HepG2 (cell line): Measurements from ENCODE around the gene ZNF597. TPM values are rescaled to one million over a fixed set of nuclear protein-coding genes. Genes with fewer than 3 reads are reported as not detected.

Source experiments
- ATM ChIP-seq: fragments of 450-650 bp; IDR thresholded peaks from 2 replicates; pipeline ENCODE4 v1.7.1; 2017; ENCODE audit warnings: mild to moderate bottlenecking, borderline replicate concordance
- ETV5 ChIP-seq: IDR thresholded peaks from 2 replicates; pipeline ENCODE4 v1.6.1; 2018; ENCODE audit warnings: missing biosample characterization, missing genetic modification reagents, inconsistent platforms, borderline replicate concordance
- GABPA ChIP-seq, 2 experiments: IDR thresholded peaks; 2 replicates each; pipeline ENCODE4 v1.6.1; 2011 to 2016; ENCODE audit warnings: low read depth in 2 of 2, low read length in 1 of 2, missing biosample characterization in 1 of 2, missing genetic modification characterization in 1 of 2
- GATAD2A ChIP-seq: IDR thresholded peaks from 2 replicates; pipeline ENCODE4 v1.6.1; 2016
- GTF2F1 ChIP-seq: fragments of 150-350 bp; IDR thresholded peaks from 2 replicates; pipeline ENCODE4 v1.6.1; 2014; ENCODE audit warnings: low read length
- KDM4B ChIP-seq: sonication (generic); formaldehyde crosslinking; IDR thresholded peaks from 2 replicates; pipeline ENCODE4 v1.4.0; 2020; ENCODE audit warnings: missing genetic modification reagents
- KMT2B ChIP-seq: IDR thresholded peaks from 2 replicates; pipeline ENCODE4 v1.6.1; 2016; ENCODE audit warnings: missing genetic modification reagents, missing compliant biosample characterization
- NCOR1 ChIP-seq: fragments of 200-600 bp; sonication (generic); IDR thresholded peaks from 2 replicates; pipeline ENCODE4 v1.7.0; 2017; ENCODE audit warnings: antibody characterized with exemption, low read length, borderline replicate concordance
- PHF21A ChIP-seq: sonication (generic); formaldehyde crosslinking; IDR thresholded peaks from 2 replicates; pipeline ENCODE4 v1.5.0; 2020; ENCODE audit warnings: mild to moderate bottlenecking, missing genetic modification reagents
- POLR2A ChIP-seq, 2 experiments: IDR thresholded peaks; 2 replicates each; pipeline ENCODE4 v1.6.1; 2011; ENCODE audit warnings: low read depth in 2 of 2, low read length in 2 of 2, mild to moderate bottlenecking in 1 of 2, moderate library complexity in 1 of 2; ENCODE audit not compliant: insufficient read depth in 1 of 2
- POLR2G ChIP-seq: fragments of 200-400 bp; formaldehyde crosslinking; IDR thresholded peaks from 2 replicates; pipeline ENCODE4 v1.6.1; 2018; ENCODE audit warnings: mild to moderate bottlenecking, low read depth, low read length, moderate library complexity
- SAFB2 ChIP-seq: sonication (generic); formaldehyde crosslinking; IDR thresholded peaks from 2 replicates; pipeline ENCODE4 v1.5.1; 2020; ENCODE audit warnings: missing genetic modification reagents, low read depth, mild to moderate bottlenecking, borderline replicate concordance
- TGIF2 ChIP-seq: IDR thresholded peaks from 2 replicates; pipeline ENCODE4 v1.6.1; 2016; ENCODE audit warnings: control low read depth, missing compliant biosample characterization
- YEATS2 ChIP-seq: sonication (generic); formaldehyde crosslinking; IDR thresholded peaks from 2 replicates; pipeline ENCODE4 v1.4.0; 2020; ENCODE audit warnings: missing genetic modification reagents, borderline replicate concordance
- ZBTB3 ChIP-seq: sonication (generic); formaldehyde crosslinking; IDR thresholded peaks from 2 replicates; pipeline ENCODE4 v1.4.0; 2020; ENCODE audit warnings: low read depth, mild to moderate bottlenecking, moderate library complexity, missing genetic modification reagents, borderline replicate concordance
- ZBTB42 ChIP-seq: sonication (generic); formaldehyde crosslinking; IDR thresholded peaks from 2 replicates; pipeline ENCODE4 v1.5.0; 2020; ENCODE audit warnings: mild to moderate bottlenecking, missing genetic modification reagents
- ZBTB7B ChIP-seq: sonication (generic); formaldehyde crosslinking; IDR thresholded peaks from 2 replicates; pipeline ENCODE4 v1.4.0; 2020; ENCODE audit warnings: missing genetic modification reagents
- ZNF343 ChIP-seq: sonication (generic); formaldehyde crosslinking; IDR thresholded peaks from 2 replicates; pipeline ENCODE4 v1.4.0; 2020; ENCODE audit warnings: mild to moderate bottlenecking, missing genetic modification reagents
- ZNF496 ChIP-seq: sonication (generic); formaldehyde crosslinking; IDR thresholded peaks from 2 replicates; pipeline ENCODE4 v1.8.1; 2023; ENCODE audit warnings: mild to moderate bottlenecking, moderate library complexity, missing genetic modification reagents; ENCODE audit not compliant: insufficient replicate concordance
- ZNF543 ChIP-seq: sonication (generic); formaldehyde crosslinking; IDR thresholded peaks from 2 replicates; pipeline ENCODE4 v1.4.0; 2020; ENCODE audit warnings: mild to moderate bottlenecking, missing genetic modification reagents
- ZNF562 ChIP-seq: sonication (generic); formaldehyde crosslinking; IDR thresholded peaks from 2 replicates; pipeline ENCODE4 v1.8.0; 2022; ENCODE audit warnings: missing genetic modification reagents, borderline replicate concordance
- ZNF839 ChIP-seq: sonication (generic); formaldehyde crosslinking; IDR thresholded peaks from 2 replicates; pipeline ENCODE4 v1.4.0; 2020; ENCODE audit warnings: missing genetic modification reagents, mild to moderate bottlenecking, borderline replicate concordance
- ZSCAN29 ChIP-seq: sonication (generic); formaldehyde crosslinking; conservative IDR thresholded peaks from 2 replicates; pipeline ENCODE4 v1.4.0; 2020; ENCODE audit warnings: mild to moderate bottlenecking, missing genetic modification reagents
- polyA plus RNA-seq, 8 experiments: library from polyadenylated mRNA; depleted of rRNA in 3 of 8; stranded (reverse) in 7 of 8; unstranded in 1 of 8; fragments of >200 nt; fragmentation: Illumina TruSeq in 4 of 8; extraction: Trizol in 4 of 8; gene quantifications; 2 replicates each; pipeline versions ENCODE4 v1.2.1 to v1.2.3, GENCODE V29; 2011 to 2016; ENCODE audit warnings: low read depth in 4 of 8, missing spikeins in 1 of 8, mixed read lengths in 1 of 8; ENCODE audit not compliant: insufficient read depth in 1 of 8
- total RNA-seq, 5 experiments: library from RNA; depleted of rRNA; stranded (reverse); fragments of >200 nt; fragmentation: Illumina TruSeq; extraction: Trizol; gene quantifications; 2 replicates each; pipeline ENCODE4 v1.2.3, GENCODE V29; 2016; ENCODE audit warnings: low read depth in 1 of 5
- TF ChIP-seq, protein P1 (sequence below): sonication (generic); formaldehyde crosslinking; IDR thresholded peaks from 2 replicates; pipeline ENCODE4 v1.5.0; 2020; ENCODE audit warnings: missing genetic modification reagents
- TF ChIP-seq, protein P2 (sequence below): sonication (generic); formaldehyde crosslinking; IDR thresholded peaks from 2 replicates; pipeline ENCODE4 v1.4.0; 2020; ENCODE audit warnings: missing genetic modification reagents
- TF ChIP-seq, protein P3 (sequence below): sonication (generic); formaldehyde crosslinking; IDR thresholded peaks from 2 replicates; pipeline ENCODE4 v1.4.0; 2020; ENCODE audit warnings: mild to moderate bottlenecking, low read depth, missing genetic modification reagents

ZNF597 gene
- total and polyA plus RNA-seq, 2 of the 13 experiments (the other 11 are each of a cell fraction or from before 2014, with no cell fraction given) = 1.3 to 2.4 TPM

DNA sequence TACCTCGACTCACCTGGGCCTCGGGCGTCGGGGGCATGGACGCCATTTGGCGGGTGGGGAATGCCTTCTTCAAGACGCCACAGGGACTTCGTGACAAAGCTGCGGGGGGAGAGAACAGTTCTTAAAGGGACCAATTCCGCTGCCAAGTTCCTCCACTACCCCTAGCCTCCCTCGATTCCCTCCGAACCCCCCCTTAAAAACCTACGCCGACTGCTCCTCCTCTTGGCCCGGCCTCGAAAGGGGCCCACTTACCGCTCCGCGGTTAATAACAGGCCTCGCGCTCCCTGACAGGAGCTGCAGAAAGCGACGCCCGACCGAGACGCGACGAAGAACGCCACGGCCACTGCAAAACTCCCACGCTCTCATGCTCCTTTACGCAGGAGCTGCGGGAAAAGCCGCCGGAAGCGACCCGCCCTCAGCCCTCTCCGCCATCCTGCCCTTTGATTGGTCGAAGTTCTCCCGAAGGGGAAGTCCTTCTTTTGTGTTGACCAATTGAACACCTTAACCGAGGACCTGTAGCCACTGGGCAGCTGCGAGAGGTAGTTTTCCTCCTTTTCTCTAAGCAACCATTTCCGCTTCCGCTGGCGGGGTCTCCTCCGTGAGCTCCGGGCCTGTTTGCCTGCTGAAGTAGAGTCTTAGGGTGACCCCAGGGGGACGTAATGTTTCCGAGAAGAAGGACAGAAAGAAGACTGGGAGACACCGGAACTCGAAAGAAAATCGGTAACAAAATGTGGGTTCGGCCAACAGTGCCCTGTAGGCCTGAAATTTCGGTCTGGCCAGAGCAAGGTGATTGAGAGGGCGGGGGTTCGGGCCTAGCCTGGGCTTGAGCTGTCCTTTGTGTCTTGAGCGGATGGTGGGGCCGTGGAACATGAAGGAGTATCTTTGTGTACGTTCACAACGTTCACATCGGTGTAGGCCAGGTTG lies at the start of gene ZNF597, which contains the start of gene NAA60 (continued):
- TF ChIP-seq GTF2F1 = no peak
- no peak for TF ChIP-seq ZNF343 (CRISPR knock-in tag)
- TF ChIP-seq TGIF2 (CRISPR knock-in tag) = no peak
- no peak for TF ChIP-seq NCOR1
- TF ChIP-seq ZBTB42 (CRISPR knock-in tag) = no peak
- no peak for TF ChIP-seq ATM
- 0 out of 2 replicates have a peak, but pooled peaks have one; percentile 25 for TF ChIP-seq ZBTB7B
- TF ChIP-seq KDM4B (CRISPR knock-in tag) = no peak
- TF ChIP-seq ZNF562 = no peak
- TF ChIP-seq KMT2B = no peak
- TF ChIP-seq, protein P1, sequence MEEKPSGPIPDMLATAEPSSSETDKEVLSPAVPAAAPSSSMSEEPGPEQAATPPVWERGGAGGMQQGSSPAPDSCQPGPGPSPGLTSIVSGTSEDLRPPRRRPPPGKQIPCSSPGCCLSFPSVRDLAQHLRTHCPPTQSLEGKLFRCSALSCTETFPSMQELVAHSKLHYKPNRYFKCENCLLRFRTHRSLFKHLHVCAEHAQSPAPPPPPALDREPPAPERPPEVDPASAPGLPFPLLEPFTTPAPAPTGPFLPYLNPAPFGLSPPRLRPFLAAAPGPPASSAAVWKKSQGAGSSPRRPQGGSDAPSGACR (CRISPR knock-in tag) = no peak
- no peak for TF ChIP-seq ZNF839
- TF ChIP-seq ZNF496 = no peak
- TF ChIP-seq, protein P2, sequence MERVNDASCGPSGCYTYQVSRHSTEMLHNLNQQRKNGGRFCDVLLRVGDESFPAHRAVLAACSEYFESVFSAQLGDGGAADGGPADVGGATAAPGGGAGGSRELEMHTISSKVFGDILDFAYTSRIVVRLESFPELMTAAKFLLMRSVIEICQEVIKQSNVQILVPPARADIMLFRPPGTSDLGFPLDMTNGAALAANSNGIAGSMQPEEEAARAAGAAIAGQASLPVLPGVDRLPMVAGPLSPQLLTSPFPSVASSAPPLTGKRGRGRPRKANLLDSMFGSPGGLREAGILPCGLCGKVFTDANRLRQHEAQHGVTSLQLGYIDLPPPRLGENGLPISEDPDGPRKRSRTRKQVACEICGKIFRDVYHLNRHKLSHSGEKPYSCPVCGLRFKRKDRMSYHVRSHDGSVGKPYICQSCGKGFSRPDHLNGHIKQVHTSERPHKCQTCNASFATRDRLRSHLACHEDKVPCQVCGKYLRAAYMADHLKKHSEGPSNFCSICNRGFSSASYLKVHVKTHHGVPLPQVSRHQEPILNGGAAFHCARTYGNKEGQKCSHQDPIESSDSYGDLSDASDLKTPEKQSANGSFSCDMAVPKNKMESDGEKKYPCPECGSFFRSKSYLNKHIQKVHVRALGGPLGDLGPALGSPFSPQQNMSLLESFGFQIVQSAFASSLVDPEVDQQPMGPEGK (CRISPR knock-in tag) = no peak
- no peak for TF ChIP-seq ZSCAN29 (CRISPR knock-in tag)
- no peak for TF ChIP-seq ZBTB3 (CRISPR knock-in tag)
- TF ChIP-seq ZNF543 (CRISPR knock-in tag) = no peak
- peak; percentile 67 for TF ChIP-seq POLR2G
- no peak for TF ChIP-seq PHF21A (CRISPR knock-in tag)
- TF ChIP-seq, protein P3, sequence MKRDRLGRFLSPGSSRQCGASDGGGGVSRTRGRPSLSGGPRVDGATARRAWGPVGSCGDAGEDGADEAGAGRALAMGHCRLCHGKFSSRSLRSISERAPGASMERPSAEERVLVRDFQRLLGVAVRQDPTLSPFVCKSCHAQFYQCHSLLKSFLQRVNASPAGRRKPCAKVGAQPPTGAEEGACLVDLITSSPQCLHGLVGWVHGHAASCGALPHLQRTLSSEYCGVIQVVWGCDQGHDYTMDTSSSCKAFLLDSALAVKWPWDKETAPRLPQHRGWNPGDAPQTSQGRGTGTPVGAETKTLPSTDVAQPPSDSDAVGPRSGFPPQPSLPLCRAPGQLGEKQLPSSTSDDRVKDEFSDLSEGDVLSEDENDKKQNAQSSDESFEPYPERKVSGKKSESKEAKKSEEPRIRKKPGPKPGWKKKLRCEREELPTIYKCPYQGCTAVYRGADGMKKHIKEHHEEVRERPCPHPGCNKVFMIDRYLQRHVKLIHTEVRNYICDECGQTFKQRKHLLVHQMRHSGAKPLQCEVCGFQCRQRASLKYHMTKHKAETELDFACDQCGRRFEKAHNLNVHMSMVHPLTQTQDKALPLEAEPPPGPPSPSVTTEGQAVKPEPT (CRISPR knock-in tag) = no peak
- 0 out of 2 replicates have a peak, but pooled peaks have one; percentile 9 for TF ChIP-seq ETV5 (CRISPR knock-in tag)
- TF ChIP-seq POLR2A (IDR thresholded peaks at IDR 0.05; ENCODE audit: insufficient read depth in 1 of 2, low read depth in 2 of 2, low read length in 2 of 2) = peak; percentile 42 to 69
- no peak for TF ChIP-seq GATAD2A
- peak; percentile 21; the same call in 1 of the 2 replicates for TF ChIP-seq YEATS2 (CRISPR knock-in tag)
- TF ChIP-seq GABPA (IDR thresholded peaks at IDR 0.05; ENCODE audit: low read depth, low read length) = peak; percentile 68
- TF ChIP-seq GABPA (CRISPR knock-in tag; IDR thresholded peaks at IDR 0.05; ENCODE audit: low read depth) = peak; percentile 94
- TF ChIP-seq SAFB2 (CRISPR knock-in tag) = no peak
